Measurements from ENCODE around the gene NPFF. TPM values are rescaled to one million over a fixed set of nuclear protein-coding genes. Genes with fewer than 3 reads are reported as not detected.

NPFF gene
- total RNA-seq, 4 donors from 2014 or later: 0.70 TPM; not detected in 3

DNA sequence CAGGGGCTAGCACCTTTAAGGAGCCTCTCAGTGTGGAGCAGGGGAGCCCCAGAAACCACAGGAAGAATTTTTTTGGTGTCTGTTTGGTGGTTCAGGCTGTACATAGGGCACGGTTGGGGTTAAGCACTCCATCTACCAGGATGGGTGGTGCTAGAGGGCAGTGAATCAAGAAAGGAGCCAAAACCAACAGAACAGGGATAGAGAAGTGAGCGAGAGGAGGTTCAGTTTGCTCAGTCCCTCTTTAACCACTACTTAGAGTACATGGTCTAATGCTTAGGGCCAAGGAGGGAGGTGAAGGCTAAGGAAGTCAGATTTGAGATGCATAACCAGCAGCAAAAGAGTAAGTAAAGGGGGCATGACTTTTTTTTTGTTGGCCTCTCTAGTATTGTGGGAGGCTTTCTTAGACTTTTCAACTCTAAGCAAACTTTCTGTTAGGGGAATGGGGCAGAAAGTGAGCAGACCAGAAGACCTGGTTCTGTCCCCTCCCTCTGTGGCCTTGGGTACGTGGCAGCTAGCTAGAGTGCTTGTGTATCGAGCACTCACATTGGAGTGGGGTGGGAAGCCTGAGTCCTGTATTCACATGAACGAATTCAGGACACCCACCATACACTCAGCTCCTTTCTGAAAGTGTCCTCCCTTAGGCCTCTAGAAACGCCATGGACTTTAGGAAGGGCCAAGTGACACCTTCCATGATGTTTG is 6.6 kb upstream of the NPFF start:
- WGBS, 2 donors: 77 to 80% methylated on average over 5 to 6 of the region's 6 CpGs
- no peak for DNase-seq
- no peaks in the 10 kb centered on the region for H3K9me3 ChIP-seq
- no peak overlapping the region for H3K4me3 ChIP-seq
- intact Hi-C loops (cut with DNase I): no loop called here
- no peaks in the 10 kb centered on the region for H3K27me3 ChIP-seq
- H3K36me3 ChIP-seq: peaks cover 26 to 92% (median 52%) of the 10 kb centered on the region in 3 donors
- TF ChIP-seq, protein P1, sequence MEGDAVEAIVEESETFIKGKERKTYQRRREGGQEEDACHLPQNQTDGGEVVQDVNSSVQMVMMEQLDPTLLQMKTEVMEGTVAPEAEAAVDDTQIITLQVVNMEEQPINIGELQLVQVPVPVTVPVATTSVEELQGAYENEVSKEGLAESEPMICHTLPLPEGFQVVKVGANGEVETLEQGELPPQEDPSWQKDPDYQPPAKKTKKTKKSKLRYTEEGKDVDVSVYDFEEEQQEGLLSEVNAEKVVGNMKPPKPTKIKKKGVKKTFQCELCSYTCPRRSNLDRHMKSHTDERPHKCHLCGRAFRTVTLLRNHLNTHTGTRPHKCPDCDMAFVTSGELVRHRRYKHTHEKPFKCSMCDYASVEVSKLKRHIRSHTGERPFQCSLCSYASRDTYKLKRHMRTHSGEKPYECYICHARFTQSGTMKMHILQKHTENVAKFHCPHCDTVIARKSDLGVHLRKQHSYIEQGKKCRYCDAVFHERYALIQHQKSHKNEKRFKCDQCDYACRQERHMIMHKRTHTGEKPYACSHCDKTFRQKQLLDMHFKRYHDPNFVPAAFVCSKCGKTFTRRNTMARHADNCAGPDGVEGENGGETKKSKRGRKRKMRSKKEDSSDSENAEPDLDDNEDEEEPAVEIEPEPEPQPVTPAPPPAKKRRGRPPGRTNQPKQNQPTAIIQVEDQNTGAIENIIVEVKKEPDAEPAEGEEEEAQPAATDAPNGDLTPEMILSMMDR (IDR thresholded peaks at IDR 0.05): no peak
- TF ChIP-seq POLR2A (IDR thresholded peaks at IDR 0.05): no peak
- H3K27ac ChIP-seq: no peak overlapping the region
- peaks cover 0 to under 1% (median 0%) of the 10 kb centered on the region in 3 donors for H3K4me1 ChIP-seq

DNA sequence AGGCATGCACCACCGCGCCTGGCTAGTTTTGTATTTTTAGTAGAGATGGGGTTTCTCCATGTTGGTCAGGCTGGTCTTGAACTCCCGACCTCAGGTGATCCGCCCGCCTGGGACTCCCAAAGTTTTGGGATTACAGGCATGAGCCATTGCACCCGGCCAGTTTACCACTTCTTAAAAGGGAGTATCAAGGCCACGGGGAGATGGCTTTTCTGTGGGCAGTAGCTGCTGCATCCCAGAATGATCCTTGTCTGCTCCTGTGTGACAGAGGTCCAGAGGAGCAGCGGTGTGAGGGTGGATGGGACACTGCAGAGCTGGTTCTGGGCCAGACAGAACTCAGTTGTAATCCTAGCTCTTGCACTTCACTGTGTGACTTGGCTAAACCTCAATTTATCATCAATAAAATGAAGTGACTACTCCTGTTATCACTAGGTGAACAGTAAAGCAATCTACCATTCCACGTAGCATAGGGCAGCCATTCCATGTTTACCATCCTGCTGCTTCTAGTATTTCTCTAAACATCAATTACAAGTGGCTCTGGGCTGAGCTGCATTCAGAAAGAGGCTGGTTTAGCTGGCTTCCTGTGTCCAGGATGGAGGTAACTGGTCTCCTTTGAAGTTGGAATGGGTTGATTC is 3.0 kb upstream of the NPFF start:
- TF ChIP-seq, protein P1 (IDR thresholded peaks at IDR 0.05): no peak
- TF ChIP-seq POLR2A (IDR thresholded peaks at IDR 0.05): no peak
- 79 to 93% methylated on average over 2 to 6 of the region's 9 CpGs for WGBS, 2 donors
- DNase-seq: no peak
- Histone ChIP-seq H3K9me3 (no peaks in the 10 kb centered on the region), H3K4me1 (peaks cover 0 to 11% (median 3%) of the 10 kb centered on the region in 3 donors), H3K27me3 (no peaks in the 10 kb centered on the region), H3K27ac (no peak overlapping the region), H3K4me3 (no peak overlapping the region), H3K36me3 (peaks cover 15 to 83% (median 40%) of the 10 kb centered on the region in 3 donors)
- intact Hi-C loops (cut with DNase I): no loop called here

DNA sequence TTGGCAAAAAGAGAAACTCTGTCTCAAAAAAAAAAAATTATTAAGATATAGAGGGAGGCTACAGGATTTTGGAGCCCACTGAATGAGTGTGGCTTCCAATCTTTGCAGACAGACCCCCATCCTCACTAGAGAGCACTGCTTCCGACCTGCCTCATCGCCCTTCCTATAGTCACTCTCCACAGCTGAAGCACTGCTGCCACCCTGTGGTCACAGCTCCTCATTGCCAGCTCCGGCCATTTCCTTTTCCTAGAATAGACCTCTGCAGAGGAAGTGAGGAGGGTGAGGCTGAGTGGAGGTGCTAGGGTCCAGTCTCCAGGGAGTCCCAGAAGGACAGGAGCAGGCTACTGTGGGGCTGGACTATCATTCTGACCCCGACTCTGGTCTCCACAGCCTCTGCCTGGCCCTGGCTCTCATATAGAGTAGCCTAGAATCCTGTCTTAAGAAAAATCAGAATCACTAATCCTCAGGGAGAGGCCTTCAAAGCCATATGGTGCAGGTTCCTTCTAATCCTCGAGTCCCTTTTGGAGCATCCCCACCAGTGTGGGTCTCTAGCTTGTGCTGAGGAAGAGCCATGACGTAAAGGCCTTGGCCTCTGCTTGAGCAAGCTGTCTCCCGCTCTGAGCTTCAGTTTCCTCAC is 1.4 kb upstream of the NPFF start:
- Histone ChIP-seq H3K27ac (peak overlapping the region in 3 of 4 donors; percentile 35 to 54 (median 51)), H3K4me3 (no peak overlapping the region), H3K36me3 (peaks cover 3 to 83% (median 27%) of the 10 kb centered on the region in 3 donors), H3K27me3 (no peaks in the 10 kb centered on the region), H3K4me1 (peaks cover 0 to 15% (median 3%) of the 10 kb centered on the region in 3 donors), H3K9me3 (no peaks in the 10 kb centered on the region)
- DNase-seq: peak; percentile 26
- intact Hi-C loops (cut with DNase I): loop anchor here (10.0 kb wide), 1 partner anchor 54 kb away; the partner anchor contains the start of gene PCBP2
- TF ChIP-seq POLR2A (IDR thresholded peaks at IDR 0.05): no peak
- TF ChIP-seq, protein P1 (IDR thresholded peaks at IDR 0.05): peak; percentile 76 to 92 (median 88)
- 28 to 37% methylated on average over 6 to 7 of the region's 7 CpGs for WGBS, 2 donors

DNA sequence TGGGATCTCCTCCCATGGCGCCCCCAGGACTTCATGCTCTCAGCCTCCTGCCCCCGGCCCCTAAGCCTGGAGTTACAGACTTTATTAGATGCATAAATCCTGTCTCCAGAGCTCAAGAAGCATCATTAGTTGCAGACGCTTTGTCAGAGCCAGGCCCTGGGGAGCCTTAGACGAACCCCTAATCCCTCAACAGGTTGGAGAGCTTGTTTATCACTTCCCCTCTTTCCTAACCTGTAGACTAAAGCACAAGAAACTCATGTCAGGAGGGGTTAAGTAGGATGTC is 260 bp upstream of the NPFF start:
- TF ChIP-seq, protein P1 (IDR thresholded peaks at IDR 0.05): no peak
- no peak for TF ChIP-seq POLR2A (IDR thresholded peaks at IDR 0.05)
- intact Hi-C loops (cut with DNase I): loop anchor here (10.0 kb wide), 1 partner anchor 53 kb away; the partner anchor contains the start of gene PCBP2

GRCh38 chr12:53506450-53506785 is 866 bp downstream of the NPFF start:
- TF ChIP-seq, protein P1 (IDR thresholded peaks at IDR 0.05): no peak
- TF ChIP-seq POLR2A (IDR thresholded peaks at IDR 0.05): no peak
- Histone ChIP-seq H3K9me3 (no peaks in the 10 kb centered on the region), H3K27ac (no peak overlapping the region), H3K27me3 (no peaks in the 10 kb centered on the region), H3K36me3 (peaks cover 0 to 69% (median 17%) of the 10 kb centered on the region in 3 donors), H3K4me3 (no peak overlapping the region), H3K4me1 (peaks cover 9 to 38% (median 16%) of the 10 kb centered on the region in 3 donors)
- WGBS, 2 donors: 21 to 42% methylated on average over 2 of the region's 2 CpGs
- intact Hi-C loops (cut with DNase I): loop anchor here (10.0 kb wide), 1 partner anchor 52 kb away; the partner anchor contains the start of gene PCBP2
- DNase-seq: no peak

More for the DNA sequence above, 260 bp upstream of the NPFF start:
- H3K4me3 ChIP-seq: no peak overlapping the region
- WGBS, 2 donors: 88 to 92% methylated on average over 4 of the region's 4 CpGs
- no peak for DNase-seq
- peaks cover 3 to 26% (median 5%) of the 10 kb centered on the region in 3 donors for H3K4me1 ChIP-seq
- no peaks in the 10 kb centered on the region for H3K27me3 ChIP-seq
- no peaks in the 10 kb centered on the region for H3K9me3 ChIP-seq
- peaks cover 0 to 81% (median 27%) of the 10 kb centered on the region in 3 donors for H3K36me3 ChIP-seq
- H3K27ac ChIP-seq: no peak overlapping the region

Data from esophagus squamous epithelium (tissue), 5 donors.